ENCODE results near the gene CTDSPL2.

DNA sequence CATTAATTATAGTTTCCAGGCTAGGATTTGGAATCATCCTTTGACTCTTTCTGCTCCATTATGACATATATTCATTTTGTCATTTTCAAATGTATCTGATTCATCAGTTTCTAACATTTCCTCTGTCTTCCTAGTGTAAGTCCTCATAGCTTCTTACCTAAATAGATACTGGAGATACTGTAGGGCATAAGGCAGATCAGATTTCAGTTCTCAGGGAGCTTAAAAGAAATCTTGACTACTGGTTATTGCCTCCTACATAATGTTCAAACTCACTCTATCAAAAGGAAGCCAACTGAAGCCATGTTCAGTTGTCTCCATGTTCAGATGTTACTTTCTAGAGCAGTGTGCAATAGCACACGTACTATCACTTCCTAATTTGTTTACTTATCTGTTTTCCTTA lies 29.6 kb upstream of the CTDSPL2 start:
- no peak for TF ChIP-seq ZFX (IDR thresholded peaks at IDR 0.05)
- TF ChIP-seq, protein P1, sequence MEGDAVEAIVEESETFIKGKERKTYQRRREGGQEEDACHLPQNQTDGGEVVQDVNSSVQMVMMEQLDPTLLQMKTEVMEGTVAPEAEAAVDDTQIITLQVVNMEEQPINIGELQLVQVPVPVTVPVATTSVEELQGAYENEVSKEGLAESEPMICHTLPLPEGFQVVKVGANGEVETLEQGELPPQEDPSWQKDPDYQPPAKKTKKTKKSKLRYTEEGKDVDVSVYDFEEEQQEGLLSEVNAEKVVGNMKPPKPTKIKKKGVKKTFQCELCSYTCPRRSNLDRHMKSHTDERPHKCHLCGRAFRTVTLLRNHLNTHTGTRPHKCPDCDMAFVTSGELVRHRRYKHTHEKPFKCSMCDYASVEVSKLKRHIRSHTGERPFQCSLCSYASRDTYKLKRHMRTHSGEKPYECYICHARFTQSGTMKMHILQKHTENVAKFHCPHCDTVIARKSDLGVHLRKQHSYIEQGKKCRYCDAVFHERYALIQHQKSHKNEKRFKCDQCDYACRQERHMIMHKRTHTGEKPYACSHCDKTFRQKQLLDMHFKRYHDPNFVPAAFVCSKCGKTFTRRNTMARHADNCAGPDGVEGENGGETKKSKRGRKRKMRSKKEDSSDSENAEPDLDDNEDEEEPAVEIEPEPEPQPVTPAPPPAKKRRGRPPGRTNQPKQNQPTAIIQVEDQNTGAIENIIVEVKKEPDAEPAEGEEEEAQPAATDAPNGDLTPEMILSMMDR (conservative IDR thresholded peaks at IDR 0.05) = no peak

All from C4-2B (cell line).